ENCODE results near the gene CYTH1.
"Not testable (repeated sequence)": the region's sequence is repeated elsewhere in the genome, so short reads cannot be mapped to it uniquely, and the experiment has no call there.

CYTH1 gene

GRCh38 chr17:78759203-78759968, 22.7 kb downstream of the CYTH1 start:
- peak; percentile 53 for DNase-seq

- no peak for DNase-seq
Observed at GRCh38 chr17:78753316-78754250, 28.5 kb downstream of the CYTH1 start.

- no peak for DNase-seq
Observed at GRCh38 chr17:78751447-78752161, 30.5 kb downstream of the CYTH1 start.

- DNase-seq, result not testable (repeated sequence)
Observed at GRCh38 chr17:78751000-78751399, 31.1 kb downstream of the CYTH1 start.

- peak; percentile 36 for DNase-seq
Observed at GRCh38 chr17:78748730-78749317, 33.2 kb downstream of the CYTH1 start.

- no peak for DNase-seq
Observed at GRCh38 chr17:78748048-78748729, 33.9 kb downstream of the CYTH1 start.

GRCh38 chr17:78747488-78747887, 34.6 kb downstream of the CYTH1 start:
- no peak for DNase-seq

GRCh38 chr17:78746949-78747269, 35.2 kb downstream of the CYTH1 start:
- no peak for DNase-seq

- no peak for DNase-seq
Observed at GRCh38 chr17:78746263-78746948, 35.7 kb downstream of the CYTH1 start.

GRCh38 chr17:78745407-78746088, 36.5 kb downstream of the CYTH1 start:
- peak; percentile 41 for DNase-seq

- DNase-seq, result no peak
Observed at GRCh38 chr17:78742901-78743300, 39.2 kb downstream of the CYTH1 start.

GRCh38 chr17:78741644-78742284, 40.3 kb downstream of the CYTH1 start:
- no peak for DNase-seq

- DNase-seq, result no peak
Observed at GRCh38 chr17:78739331-78739931, 42.6 kb downstream of the CYTH1 start.

- no peak for DNase-seq
Observed at GRCh38 chr17:78738698-78739097, 43.4 kb downstream of the CYTH1 start.

- DNase-seq, result no peak
Observed at GRCh38 chr17:78738278-78738677, 43.8 kb downstream of the CYTH1 start.

- peak; percentile 80 for DNase-seq
Observed at GRCh38 chr17:78737332-78737731, 44.7 kb downstream of the CYTH1 start.

GRCh38 chr17:78736526-78737079, 45.5 kb downstream of the CYTH1 start:
- no peak for DNase-seq

GRCh38 chr17:78735832-78736525, 46.1 kb downstream of the CYTH1 start:
- DNase-seq, result peak; percentile 31
